ENCODE measurements around the gene RPL4.

DNA sequence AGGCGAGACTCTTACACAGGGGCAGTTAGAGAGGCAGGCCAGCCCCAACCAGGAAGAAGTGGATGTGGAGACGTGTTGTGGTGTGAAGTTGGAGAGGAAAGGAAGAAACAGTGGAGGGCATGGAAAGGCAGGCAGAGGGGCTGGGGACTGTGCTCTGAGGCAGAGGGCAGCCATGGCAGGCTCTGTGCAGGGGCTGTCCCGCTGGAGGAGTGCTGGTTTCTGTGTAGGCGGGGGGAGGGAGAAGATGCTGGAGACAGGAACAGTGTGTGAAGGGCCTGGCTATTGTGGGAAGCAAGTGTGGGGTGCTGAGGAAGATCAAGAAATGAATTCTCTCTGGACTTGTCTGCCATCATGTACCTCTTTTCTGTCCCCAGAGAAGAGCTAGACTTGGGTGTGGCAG is 28.1 kb downstream of the RPL4 start:
- TF ChIP-seq, protein P1, sequence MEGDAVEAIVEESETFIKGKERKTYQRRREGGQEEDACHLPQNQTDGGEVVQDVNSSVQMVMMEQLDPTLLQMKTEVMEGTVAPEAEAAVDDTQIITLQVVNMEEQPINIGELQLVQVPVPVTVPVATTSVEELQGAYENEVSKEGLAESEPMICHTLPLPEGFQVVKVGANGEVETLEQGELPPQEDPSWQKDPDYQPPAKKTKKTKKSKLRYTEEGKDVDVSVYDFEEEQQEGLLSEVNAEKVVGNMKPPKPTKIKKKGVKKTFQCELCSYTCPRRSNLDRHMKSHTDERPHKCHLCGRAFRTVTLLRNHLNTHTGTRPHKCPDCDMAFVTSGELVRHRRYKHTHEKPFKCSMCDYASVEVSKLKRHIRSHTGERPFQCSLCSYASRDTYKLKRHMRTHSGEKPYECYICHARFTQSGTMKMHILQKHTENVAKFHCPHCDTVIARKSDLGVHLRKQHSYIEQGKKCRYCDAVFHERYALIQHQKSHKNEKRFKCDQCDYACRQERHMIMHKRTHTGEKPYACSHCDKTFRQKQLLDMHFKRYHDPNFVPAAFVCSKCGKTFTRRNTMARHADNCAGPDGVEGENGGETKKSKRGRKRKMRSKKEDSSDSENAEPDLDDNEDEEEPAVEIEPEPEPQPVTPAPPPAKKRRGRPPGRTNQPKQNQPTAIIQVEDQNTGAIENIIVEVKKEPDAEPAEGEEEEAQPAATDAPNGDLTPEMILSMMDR (IDR thresholded peaks at IDR 0.05), result no peak
- TF ChIP-seq EZH2 (IDR thresholded peaks at IDR 0.05; ENCODE audit: borderline replicate concordance, insufficient read depth, low read depth, low read length, poor library complexity, severe bottlenecking), result no peak

All from B cell (primary cell).